Thoracic aorta (tissue), 2 donors: Measurements from ENCODE around the gene DLGAP1. TPM values are rescaled to one million over a fixed set of nuclear protein-coding genes. Genes with fewer than 3 reads are reported as not detected.

Experiments used
- ATAC-seq: fragments of 150-250 bp; one replicate; pipeline ENCODE4 v1.8.0; 2017; ENCODE audit warnings: low read depth; ENCODE audit not compliant: insufficient number of reproducible peaks, low FRiP score
- DNase-seq: peaks from one replicate; pipeline ENCODE4 v3.0.0-alpha.2; 2020; ENCODE audit warnings: low spot score
- H3K27ac ChIP-seq, 2 donors: fragments of 200-600 bp; sonication (generic); 1 replicate in 1 of 2; 2 replicates in 1 of 2; pipeline ENCODE4 v1.5.1; 2016; ENCODE audit warnings: mild to moderate bottlenecking in 2 of 2, moderate library complexity in 2 of 2
- H3K27me3 ChIP-seq: fragments of 200-600 bp; sonication (generic); replicated peaks from 2 replicates; pipeline ENCODE4 v1.6.0; 2016; ENCODE audit warnings: mild to moderate bottlenecking; ENCODE audit not compliant: insufficient read depth
- H3K36me3 ChIP-seq: fragments of 200-600 bp; sonication (generic); one replicate; pipeline ENCODE4 v1.5.1; 2016
- H3K4me1 ChIP-seq, 2 donors: fragments of 200-600 bp; sonication (generic); 1 replicate in 1 of 2; 2 replicates in 1 of 2; pipeline versions ENCODE4 v1.5.1 to v1.6.0; 2016; ENCODE audit warnings: low read depth in 2 of 2, mild to moderate bottlenecking in 1 of 2; ENCODE audit not compliant: control insufficient read depth in 1 of 2
- H3K4me3 ChIP-seq: fragments of 200-600 bp; sonication (generic); 2 replicates; pipeline ENCODE4 v1.5.1; 2016; ENCODE audit warnings: mild to moderate bottlenecking
- H3K9me3 ChIP-seq: fragments of 200-600 bp; sonication (generic); 2 replicates; pipeline ENCODE4 v1.5.1; 2016
- total RNA-seq, 2 donors: library from RNA; depleted of rRNA; stranded (reverse); fragments of >200 nt; gene quantifications; one replicate each; pipeline versions ENCODE4 v1.1.0 to v1.2.3, GENCODE V29; 2016
- TF ChIP-seq, protein P1 (sequence below): fragments of 200-600 bp; sonication (generic); IDR thresholded peaks from one replicate; pipeline ENCODE4 v1.5.1; 2019; ENCODE audit warnings: antibody characterized with exemption

DLGAP1 gene
- total RNA-seq, 2 donors from 2014 or later, result 7.3 to 19.0 TPM

DNA sequence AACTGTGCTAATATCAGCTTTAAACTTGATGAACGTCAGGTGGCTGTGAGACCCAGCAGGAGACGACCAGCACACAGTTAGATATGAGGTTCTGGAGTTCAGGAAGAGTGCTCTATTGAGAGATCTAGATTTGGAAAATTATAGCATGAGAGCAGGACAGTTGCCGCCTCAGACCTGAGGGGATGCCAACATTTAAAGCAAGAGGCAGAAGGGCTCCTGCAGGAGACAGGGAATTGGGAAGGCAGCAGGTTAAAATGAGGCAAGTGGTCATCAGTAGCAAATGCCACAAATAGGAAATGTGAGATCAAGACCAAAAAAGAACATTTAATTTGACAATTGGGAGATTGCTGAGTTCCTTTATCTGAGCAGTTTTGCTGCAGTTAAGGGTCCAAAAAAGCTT is 533.3 kb downstream of the DLGAP1 start:
- peaks cover 0 to 8% of the 10 kb centered on the region in 2 donors for H3K4me1 ChIP-seq
- no peak overlapping the region for H3K4me3 ChIP-seq
- no peaks in the 10 kb centered on the region for H3K9me3 ChIP-seq
- TF ChIP-seq, protein P1, sequence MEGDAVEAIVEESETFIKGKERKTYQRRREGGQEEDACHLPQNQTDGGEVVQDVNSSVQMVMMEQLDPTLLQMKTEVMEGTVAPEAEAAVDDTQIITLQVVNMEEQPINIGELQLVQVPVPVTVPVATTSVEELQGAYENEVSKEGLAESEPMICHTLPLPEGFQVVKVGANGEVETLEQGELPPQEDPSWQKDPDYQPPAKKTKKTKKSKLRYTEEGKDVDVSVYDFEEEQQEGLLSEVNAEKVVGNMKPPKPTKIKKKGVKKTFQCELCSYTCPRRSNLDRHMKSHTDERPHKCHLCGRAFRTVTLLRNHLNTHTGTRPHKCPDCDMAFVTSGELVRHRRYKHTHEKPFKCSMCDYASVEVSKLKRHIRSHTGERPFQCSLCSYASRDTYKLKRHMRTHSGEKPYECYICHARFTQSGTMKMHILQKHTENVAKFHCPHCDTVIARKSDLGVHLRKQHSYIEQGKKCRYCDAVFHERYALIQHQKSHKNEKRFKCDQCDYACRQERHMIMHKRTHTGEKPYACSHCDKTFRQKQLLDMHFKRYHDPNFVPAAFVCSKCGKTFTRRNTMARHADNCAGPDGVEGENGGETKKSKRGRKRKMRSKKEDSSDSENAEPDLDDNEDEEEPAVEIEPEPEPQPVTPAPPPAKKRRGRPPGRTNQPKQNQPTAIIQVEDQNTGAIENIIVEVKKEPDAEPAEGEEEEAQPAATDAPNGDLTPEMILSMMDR, result no peak
- ATAC-seq (no peak), DNase-seq (no peak)
- H3K36me3 ChIP-seq, result no peaks in the 10 kb centered on the region
- no peaks in the 10 kb centered on the region for H3K27me3 ChIP-seq
- no peak overlapping the region for H3K27ac ChIP-seq

DNA sequence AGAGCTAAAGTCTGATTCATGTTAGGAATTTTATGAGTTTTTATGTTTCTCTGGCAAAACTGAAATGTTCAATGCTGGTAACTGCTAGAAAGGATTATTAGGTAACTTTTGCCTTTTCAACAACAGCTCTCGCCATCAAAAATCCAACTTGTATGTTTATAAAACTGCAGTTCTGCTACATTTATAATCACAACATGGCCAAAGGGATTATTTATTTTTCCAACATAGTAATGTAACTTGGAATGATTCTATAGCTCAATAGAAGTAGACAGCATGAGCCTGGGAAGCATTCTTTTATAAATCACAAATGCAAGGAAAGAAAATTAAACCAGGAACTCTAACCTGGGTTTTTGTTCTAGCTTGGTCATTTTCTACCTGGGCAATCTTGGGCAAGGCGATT is 534.3 kb downstream of the DLGAP1 start:
- no peaks in the 10 kb centered on the region for H3K9me3 ChIP-seq
- no peak for DNase-seq
- H3K4me1 ChIP-seq, result peaks cover 0 to 6% of the 10 kb centered on the region in 2 donors
- no peaks in the 10 kb centered on the region for H3K27me3 ChIP-seq
- no peak overlapping the region for H3K27ac ChIP-seq
- H3K4me3 ChIP-seq, result no peak overlapping the region
- TF ChIP-seq, protein P1, result no peak
- no peaks in the 10 kb centered on the region for H3K36me3 ChIP-seq
- no peak for ATAC-seq

DNA sequence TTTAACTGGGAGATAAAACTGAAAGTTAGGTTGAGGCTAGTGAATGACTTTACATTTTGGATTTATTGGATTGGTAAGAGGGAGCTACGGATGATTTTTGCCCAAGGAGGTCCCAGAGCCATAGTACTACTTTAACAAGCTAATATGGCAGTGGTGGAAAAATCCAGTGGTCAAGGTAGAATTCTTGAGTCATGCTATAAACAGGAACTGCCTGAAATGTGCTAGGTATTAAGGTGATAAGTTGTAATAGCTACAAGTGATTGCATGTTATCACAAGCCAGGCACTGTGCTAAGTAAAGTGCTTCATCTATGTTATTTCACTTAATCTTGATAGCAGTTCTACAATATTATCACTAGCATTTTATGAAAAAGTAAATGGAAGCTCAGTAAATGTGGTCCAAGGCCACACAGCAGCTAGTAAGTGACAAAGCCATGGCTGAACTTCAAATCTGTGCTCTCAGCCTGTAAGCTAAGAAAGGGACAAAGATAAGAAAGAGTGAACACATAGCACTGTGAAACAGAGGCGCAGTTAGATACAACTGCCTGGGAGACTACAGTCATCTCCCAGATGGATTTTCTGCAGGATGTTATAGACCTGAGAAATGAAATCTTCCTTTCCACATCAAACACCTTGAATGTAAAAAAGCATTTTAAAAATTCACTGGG is 535.6 kb downstream of the DLGAP1 start:
- Histone ChIP-seq H3K27ac (no peak overlapping the region), H3K9me3 (no peaks in the 10 kb centered on the region), H3K36me3 (no peaks in the 10 kb centered on the region), H3K4me1 (no peaks in the 10 kb centered on the region), H3K4me3 (no peak overlapping the region), H3K27me3 (no peaks in the 10 kb centered on the region)
- ATAC-seq (no peak), DNase-seq (no peak)
- TF ChIP-seq, protein P1, result no peak

DNA sequence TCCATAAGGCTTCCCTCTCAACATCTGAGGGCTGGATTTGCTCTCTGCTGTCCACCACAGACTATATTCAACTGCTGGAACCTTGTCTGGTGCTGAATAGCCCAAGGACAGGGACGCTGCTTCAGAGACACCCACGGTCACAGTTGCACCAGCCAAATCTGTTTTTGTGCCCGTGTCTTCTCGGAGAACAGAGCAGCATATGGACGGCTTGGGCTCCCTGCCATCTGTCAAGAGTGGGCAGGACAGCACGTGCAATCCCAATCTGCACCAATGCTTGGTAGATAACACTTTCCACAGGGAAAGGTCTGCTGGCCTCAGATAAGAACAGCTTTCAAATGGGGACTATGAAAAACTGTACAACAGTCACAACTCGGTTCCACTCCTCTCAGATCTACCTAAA is 539.0 kb downstream of the DLGAP1 start:
- H3K9me3 ChIP-seq, result no peaks in the 10 kb centered on the region
- TF ChIP-seq, protein P1, result no peak
- no peak overlapping the region for H3K4me3 ChIP-seq
- H3K27me3 ChIP-seq, result no peaks in the 10 kb centered on the region
- peaks cover 3 to 19% of the 10 kb centered on the region in 2 donors for H3K4me1 ChIP-seq
- no peak for ATAC-seq
- no peaks in the 10 kb centered on the region for H3K36me3 ChIP-seq
- no peak for DNase-seq
- no peak overlapping the region for H3K27ac ChIP-seq

DNA sequence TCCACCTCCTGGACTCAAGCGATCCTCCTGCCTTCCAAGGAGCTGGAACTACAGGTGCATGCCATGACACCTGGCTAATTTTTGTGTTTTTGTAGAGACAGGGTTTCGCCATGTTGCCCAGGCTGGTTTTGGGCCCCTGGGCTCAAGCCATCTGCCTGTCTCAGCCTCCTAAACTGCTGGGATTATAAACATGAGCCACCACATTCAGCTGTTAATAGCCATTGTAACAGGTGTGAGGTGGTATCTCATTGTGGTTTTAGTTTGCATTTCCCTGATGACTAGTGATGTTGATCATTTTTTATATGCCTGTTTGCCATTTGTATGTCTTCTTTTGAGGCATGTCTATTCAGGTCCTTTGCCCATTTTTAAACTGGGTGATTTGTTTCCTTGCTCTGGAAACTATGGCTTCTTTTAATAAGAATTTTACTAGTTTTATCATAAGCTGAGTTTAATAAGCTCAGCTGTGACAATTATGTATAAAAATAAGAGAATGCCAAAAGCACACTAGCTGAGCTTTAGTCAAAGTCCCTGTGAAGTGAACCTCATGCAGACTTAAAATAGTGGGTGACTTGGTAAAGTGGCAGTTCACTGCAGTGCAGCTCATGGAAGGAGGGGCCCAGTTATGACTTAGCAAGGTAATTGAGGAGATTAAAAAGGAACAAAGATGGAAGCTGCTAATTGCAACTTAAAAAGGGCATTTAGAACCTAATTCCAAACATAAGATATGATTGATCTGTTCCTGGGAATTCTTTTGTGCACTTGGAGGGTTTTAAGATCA is 540.1 kb downstream of the DLGAP1 start:
- ATAC-seq (no peak), DNase-seq (no peak)
- Histone ChIP-seq H3K4me3 (no peak overlapping the region), H3K9me3 (no peaks in the 10 kb centered on the region), H3K27me3 (no peaks in the 10 kb centered on the region), H3K4me1 (peaks cover 5 to 23% of the 10 kb centered on the region in 2 donors), H3K27ac (no peak overlapping the region), H3K36me3 (no peaks in the 10 kb centered on the region)
- TF ChIP-seq, protein P1, result no peak
